ENCODE measurements around the gene CDK3. TPM values are rescaled to one million over a fixed set of nuclear protein-coding genes. Genes with fewer than 3 reads are reported as not detected.

The CDK3 gene
- total RNA-seq, 2 experiments from 2014 or later: 7.5 to 8.2 TPM

GRCh38 chr17:75998327-75998795, 2.3 kb upstream of the CDK3 start:
- H3K4me1 Mint-ChIP-seq: peaks cover 13% of the 10 kb centered on the region
- peaks cover 2% of the 10 kb centered on the region for H3K36me3 Mint-ChIP-seq
- no peak overlapping the region for H3K4me3 Mint-ChIP-seq
- no peaks in the 10 kb centered on the region for H3K9me3 Mint-ChIP-seq
- DNase-seq (no peak), ATAC-seq (ENCODE audit: low read depth) (no peak)
- POLR2A ChIA-PET: interaction anchor here (0.7 kb wide), 1 partner anchor 284 kb away, joined by 3 read pairs; no protein-coding TSS in a partner anchor
- no peak overlapping the region for H3K27ac Mint-ChIP-seq
- H3K27me3 Mint-ChIP-seq: no peaks in the 10 kb centered on the region

GRCh38 chr17:76000016-76000754, 470 bp upstream of the CDK3 start:
- H3K9me3 Mint-ChIP-seq: no peaks in the 10 kb centered on the region
- H3K27me3 Mint-ChIP-seq: no peaks in the 10 kb centered on the region
- peaks cover 2% of the 10 kb centered on the region for H3K36me3 Mint-ChIP-seq
- H3K27ac Mint-ChIP-seq: no peak overlapping the region
- peaks cover 14% of the 10 kb centered on the region for H3K4me1 Mint-ChIP-seq
- H3K4me3 Mint-ChIP-seq: no peak overlapping the region
- ATAC-seq (ENCODE audit: low read depth) (peak; percentile 67), DNase-seq (peak; percentile 83)
- POLR2A ChIA-PET: interaction anchor here (0.6 kb wide), 2 partner anchors 11 to 30 kb away, joined by 3 read pairs; no protein-coding TSS in a partner anchor

- H3K27me3 Mint-ChIP-seq: no peaks in the 10 kb centered on the region
- POLR2A ChIA-PET: interaction anchor here (0.8 kb wide), 1 partner anchor 12 kb away, joined by 3 read pairs; no protein-coding TSS in a partner anchor
- no peak for ATAC-seq (ENCODE audit: low read depth)
- no peak overlapping the region for H3K27ac Mint-ChIP-seq
- no peak overlapping the region for H3K4me3 Mint-ChIP-seq
- H3K9me3 Mint-ChIP-seq: no peaks in the 10 kb centered on the region
- DNase-seq: no peak
- H3K4me1 Mint-ChIP-seq: peaks cover 11% of the 10 kb centered on the region
- peaks cover 2% of the 10 kb centered on the region for H3K36me3 Mint-ChIP-seq
These were observed 1.4 kb downstream of the CDK3 start for GRCh38 chr17:76002100-76002499.

DNA sequence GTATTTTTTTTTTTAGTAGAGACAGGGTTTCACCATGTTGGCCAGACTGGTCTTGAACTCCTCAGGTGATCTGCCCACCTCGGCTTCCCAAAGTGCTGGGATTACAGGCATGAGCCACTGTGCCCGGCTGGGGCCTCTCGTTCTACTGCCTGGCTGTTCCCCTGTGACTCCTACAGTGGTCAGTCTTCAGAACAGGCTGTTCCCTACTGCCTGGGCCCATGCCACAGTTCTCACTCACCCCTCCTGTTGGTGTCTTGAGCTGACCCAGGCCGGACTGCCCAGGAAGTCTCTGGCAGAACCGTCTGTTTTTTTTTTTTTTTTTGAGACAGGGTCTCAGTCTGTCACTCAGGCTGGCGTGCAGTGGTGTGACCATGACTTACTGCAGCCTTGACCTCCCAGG, 3.3 kb downstream of the CDK3 start:
- Mint-ChIP-seq H3K4me3 (no peak overlapping the region), H3K4me1 (peaks cover 5% of the 10 kb centered on the region), H3K9me3 (no peaks in the 10 kb centered on the region), H3K27ac (no peak overlapping the region), H3K27me3 (no peaks in the 10 kb centered on the region), H3K36me3 (no peaks in the 10 kb centered on the region)
- DNase-seq: no peak
- POLR2A ChIA-PET: interaction anchor here (0.6 kb wide), 1 partner anchor 12 kb away, joined by 3 read pairs; no protein-coding TSS in a partner anchor
- ATAC-seq (ENCODE audit: low read depth): no peak

GRCh38 chr17:76004750-76005262, 4.2 kb downstream of the CDK3 start:
- no peak overlapping the region for H3K27ac Mint-ChIP-seq
- POLR2A ChIA-PET: interaction anchor here (1.0 to 1.3 kb wide), 2 partner anchors 8 to 99 kb away, joined by 3 to 4 read pairs; no protein-coding TSS in a partner anchor
- no peaks in the 10 kb centered on the region for H3K9me3 Mint-ChIP-seq
- no peaks in the 10 kb centered on the region for H3K36me3 Mint-ChIP-seq
- no peak overlapping the region for H3K4me3 Mint-ChIP-seq
- no peaks in the 10 kb centered on the region for H3K27me3 Mint-ChIP-seq
- peaks cover 5% of the 10 kb centered on the region for H3K4me1 Mint-ChIP-seq
- DNase-seq (no peak), ATAC-seq (ENCODE audit: low read depth) (no peak)

DNA sequence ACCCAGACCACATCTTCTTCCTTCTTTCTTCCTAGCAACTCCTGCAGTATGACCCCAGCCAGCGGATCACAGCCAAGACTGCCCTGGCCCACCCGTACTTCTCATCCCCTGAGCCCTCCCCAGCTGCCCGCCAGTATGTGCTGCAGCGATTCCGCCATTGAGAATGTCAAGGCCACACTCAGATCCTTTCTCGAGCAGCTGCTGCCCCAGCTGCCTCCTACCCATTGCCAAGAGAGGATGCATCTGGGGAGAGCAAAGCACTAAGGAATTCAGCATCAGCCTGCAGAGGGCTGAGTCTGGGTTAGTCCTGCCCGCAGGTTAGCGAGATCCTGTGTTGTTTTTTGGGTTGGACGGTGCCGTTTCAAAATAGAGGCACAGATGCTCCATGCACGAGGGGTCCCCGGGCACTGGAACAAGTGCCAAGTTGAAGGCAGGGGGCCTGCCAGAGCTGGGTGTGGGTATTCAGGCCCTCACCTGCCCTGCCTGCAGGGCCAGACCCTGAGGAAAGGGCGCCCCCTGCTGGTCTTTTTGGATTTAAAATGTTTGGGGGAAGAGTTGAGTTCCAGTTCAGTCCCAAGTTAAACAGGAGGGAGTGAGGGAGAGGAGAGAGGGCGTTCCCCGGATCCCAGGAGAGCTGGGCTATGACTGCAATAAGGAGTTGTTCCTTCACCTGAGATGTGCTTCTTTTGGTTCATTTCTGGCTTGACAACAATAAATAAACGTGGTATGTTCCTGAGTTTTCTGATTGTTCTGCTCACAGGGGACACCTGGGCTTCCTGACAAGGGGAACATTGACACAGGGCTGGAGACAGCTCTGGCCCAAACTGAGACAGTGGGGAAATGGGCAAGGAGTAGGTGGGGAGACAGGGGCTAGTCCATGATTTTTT, 4.9 kb downstream of the CDK3 start:
- H3K9me3 Mint-ChIP-seq: no peaks in the 10 kb centered on the region
- no peak overlapping the region for H3K4me3 Mint-ChIP-seq
- no peaks in the 10 kb centered on the region for H3K36me3 Mint-ChIP-seq
- ATAC-seq (ENCODE audit: low read depth) (peak; percentile 67), DNase-seq (peak; percentile 79)
- peak overlapping the region; percentile 62 for H3K27ac Mint-ChIP-seq
- no peaks in the 10 kb centered on the region for H3K27me3 Mint-ChIP-seq
- peaks cover 5% of the 10 kb centered on the region for H3K4me1 Mint-ChIP-seq
- POLR2A ChIA-PET: interaction anchor here (1.0 to 1.3 kb wide), 2 partner anchors 9 to 100 kb away, joined by 3 to 4 read pairs; no protein-coding TSS in a partner anchor

GRCh38 chr17:76007131-76007849, 6.6 kb downstream of the CDK3 start:
- Mint-ChIP-seq H3K27ac (no peak overlapping the region), H3K4me1 (peaks cover 5% of the 10 kb centered on the region), H3K27me3 (no peaks in the 10 kb centered on the region), H3K9me3 (no peaks in the 10 kb centered on the region), H3K36me3 (no peaks in the 10 kb centered on the region), H3K4me3 (no peak overlapping the region)
- POLR2A ChIA-PET: interaction anchor here (0.8 kb wide), 1 partner anchor 96 kb away, joined by 3 read pairs; the partner anchor contains the start of gene EXOC7
- DNase-seq (no peak), ATAC-seq (ENCODE audit: low read depth) (no peak)

DNA sequence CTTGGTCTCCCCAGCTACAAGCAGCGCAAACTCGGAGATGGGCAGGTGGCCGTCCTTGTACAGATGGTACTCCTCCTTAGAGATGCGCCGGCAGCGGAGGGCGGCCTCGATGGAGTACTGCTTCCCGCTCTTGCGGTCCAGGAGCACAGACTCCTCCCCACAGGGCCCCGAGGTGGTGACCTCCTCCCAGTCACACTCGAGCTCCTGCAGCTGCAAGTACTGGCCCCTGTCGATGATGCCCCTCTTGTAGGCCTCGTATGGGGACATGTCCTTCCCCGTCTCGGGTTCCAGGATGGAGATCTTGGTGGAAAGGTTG, 7.2 kb downstream of the CDK3 start:
- POLR2A ChIA-PET: interaction anchor here (0.8 kb wide), 1 partner anchor 95 kb away, joined by 3 read pairs; the partner anchor contains the start of gene EXOC7
- H3K4me3 Mint-ChIP-seq: no peak overlapping the region
- H3K27ac Mint-ChIP-seq: no peak overlapping the region
- H3K9me3 Mint-ChIP-seq: no peaks in the 10 kb centered on the region
- ATAC-seq (ENCODE audit: low read depth) (no peak), DNase-seq (no peak)
- H3K36me3 Mint-ChIP-seq: no peaks in the 10 kb centered on the region
- no peaks in the 10 kb centered on the region for H3K27me3 Mint-ChIP-seq
- peaks cover 5% of the 10 kb centered on the region for H3K4me1 Mint-ChIP-seq

GRCh38 chr17:76008208-76008607, 7.6 kb downstream of the CDK3 start:
- Mint-ChIP-seq H3K4me3 (no peak overlapping the region), H3K27me3 (no peaks in the 10 kb centered on the region), H3K9me3 (no peaks in the 10 kb centered on the region), H3K27ac (no peak overlapping the region), H3K4me1 (peaks cover 5% of the 10 kb centered on the region), H3K36me3 (no peaks in the 10 kb centered on the region)
- POLR2A ChIA-PET: interaction anchor here (0.8 kb wide), 1 partner anchor 95 kb away, joined by 3 read pairs; the partner anchor contains the start of gene EXOC7
- DNase-seq (no peak), ATAC-seq (ENCODE audit: low read depth) (no peak)

DNA sequence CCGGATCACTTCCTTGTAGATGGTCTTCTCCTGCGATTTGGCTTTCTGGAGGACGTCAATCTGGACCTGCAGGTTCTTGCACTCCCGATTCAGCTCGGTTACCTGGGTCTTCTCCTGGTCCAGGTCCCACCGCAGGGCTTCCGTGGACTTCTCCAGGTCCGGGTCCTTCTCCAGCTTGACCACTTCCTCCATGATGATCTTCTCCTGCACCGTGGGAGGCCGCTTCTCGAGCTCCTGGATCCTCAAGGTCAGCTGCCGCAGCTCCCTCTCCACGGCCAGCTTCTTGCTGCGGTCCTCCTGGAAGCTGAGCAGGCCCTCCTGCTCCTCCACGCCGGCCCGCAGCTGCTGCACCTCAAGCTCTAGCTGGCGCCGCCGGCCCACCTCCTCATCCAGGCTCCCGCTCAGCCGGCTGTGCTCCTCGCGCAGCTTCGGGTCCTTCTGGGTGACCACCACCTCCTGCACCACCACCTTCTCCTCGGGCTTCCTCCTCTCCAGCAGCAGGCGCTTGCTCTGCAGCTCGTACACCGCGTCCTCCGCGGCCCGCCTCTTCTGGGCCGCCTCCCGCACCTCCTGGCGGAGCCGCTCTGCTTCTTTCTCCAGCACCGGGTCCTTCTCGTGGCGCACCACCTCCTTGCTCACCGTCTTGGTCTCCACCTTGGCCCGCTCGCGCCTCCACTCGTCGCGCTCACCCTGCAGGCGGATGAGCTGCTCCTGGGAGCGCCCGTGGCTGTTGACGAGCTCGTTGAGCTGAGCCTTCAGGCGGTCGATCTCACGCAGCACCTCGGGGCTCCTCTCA, 8.2 kb downstream of the CDK3 start:
- POLR2A ChIA-PET: interaction anchor here (0.6 kb wide), 1 partner anchor 110 kb away, joined by 3 read pairs; no protein-coding TSS in a partner anchor
- ATAC-seq (ENCODE audit: low read depth): no peak
- H3K4me3 Mint-ChIP-seq: no peak overlapping the region

DNA sequence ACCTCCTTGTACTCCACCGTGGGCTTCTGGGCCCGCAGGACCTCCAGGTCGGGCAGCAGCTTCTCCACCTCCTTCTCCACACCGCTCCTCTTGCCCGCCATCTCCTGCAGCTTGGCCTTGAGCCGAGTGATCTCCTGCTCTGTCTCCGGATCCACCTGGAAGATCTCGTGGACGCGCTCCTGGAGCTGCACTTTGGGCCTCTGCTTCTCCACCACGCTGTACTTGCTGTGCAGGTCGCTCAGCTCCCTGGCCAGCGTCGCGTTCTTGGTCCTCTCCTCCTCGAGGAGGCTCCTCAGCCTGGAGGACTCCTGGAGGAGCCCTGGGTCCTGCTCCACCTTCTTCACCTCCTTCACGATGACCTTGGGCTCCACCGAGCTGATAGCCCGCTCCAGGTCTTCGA, 8.8 kb downstream of the CDK3 start:
- POLR2A ChIA-PET: interaction anchor here (0.6 kb wide), 1 partner anchor 110 kb away, joined by 3 read pairs; no protein-coding TSS in a partner anchor
- no peak for ATAC-seq (ENCODE audit: low read depth)
- Mint-ChIP-seq H3K9me3 (no peaks in the 10 kb centered on the region), H3K4me1 (peaks cover 6% of the 10 kb centered on the region), H3K27me3 (no peaks in the 10 kb centered on the region), H3K36me3 (no peaks in the 10 kb centered on the region), H3K4me3 (no peak overlapping the region), H3K27ac (no peak overlapping the region)
- DNase-seq: no peak

More for the DNA sequence above, 8.2 kb downstream of the CDK3 start:
- Mint-ChIP-seq H3K9me3 (no peaks in the 10 kb centered on the region), H3K27ac (no peak overlapping the region), H3K4me1 (peaks cover 5% of the 10 kb centered on the region), H3K36me3 (no peaks in the 10 kb centered on the region), H3K27me3 (no peaks in the 10 kb centered on the region)
- no peak for DNase-seq

All from activated naive CD8-positive, alpha-beta T cell treated with anti-CD3 and anti-CD28 coated beads, Interleukin-2, amount 10 ng/mL, durations not matched to agents 7 days and 5 days (primary cell).